ENCODE data around the gene MYO18A.

DNA sequence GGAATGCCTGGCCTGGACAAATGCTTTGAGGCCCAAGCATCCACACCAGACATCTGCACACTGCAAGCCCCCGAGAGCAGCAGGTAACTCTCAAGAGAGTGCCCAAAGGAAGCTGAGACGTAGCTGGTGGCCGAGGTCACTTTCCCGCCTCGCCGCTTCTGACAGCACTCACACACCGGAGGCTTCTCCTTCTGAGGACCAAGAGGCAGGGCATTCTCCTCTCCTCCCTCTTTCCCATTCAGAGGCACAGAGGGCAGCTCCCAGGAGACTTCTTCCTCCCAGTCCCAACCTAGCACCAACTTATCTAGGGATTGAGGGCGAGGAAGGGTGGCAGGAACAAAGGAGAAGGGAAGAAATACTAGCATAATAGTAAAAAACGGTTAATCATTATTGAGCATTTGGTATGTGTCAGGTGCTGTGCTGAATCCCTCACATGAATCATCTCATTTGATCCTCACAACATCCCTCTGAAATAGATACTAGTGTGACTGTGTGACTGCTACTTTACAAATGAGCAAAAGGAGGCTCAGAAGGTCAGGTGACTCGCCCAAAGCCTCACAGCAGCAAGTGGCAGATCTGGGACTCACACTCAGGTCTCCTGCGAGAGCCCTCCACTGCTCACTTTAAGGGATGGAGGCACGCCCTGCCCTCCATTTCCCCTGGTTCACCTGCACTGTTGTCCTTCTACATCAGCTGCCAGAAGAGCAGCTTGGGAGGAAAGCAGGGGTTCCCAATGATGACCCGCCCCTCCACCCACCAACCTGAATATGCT, 41.8 kb downstream of the MYO18A start:
- TF ChIP-seq, protein P1, sequence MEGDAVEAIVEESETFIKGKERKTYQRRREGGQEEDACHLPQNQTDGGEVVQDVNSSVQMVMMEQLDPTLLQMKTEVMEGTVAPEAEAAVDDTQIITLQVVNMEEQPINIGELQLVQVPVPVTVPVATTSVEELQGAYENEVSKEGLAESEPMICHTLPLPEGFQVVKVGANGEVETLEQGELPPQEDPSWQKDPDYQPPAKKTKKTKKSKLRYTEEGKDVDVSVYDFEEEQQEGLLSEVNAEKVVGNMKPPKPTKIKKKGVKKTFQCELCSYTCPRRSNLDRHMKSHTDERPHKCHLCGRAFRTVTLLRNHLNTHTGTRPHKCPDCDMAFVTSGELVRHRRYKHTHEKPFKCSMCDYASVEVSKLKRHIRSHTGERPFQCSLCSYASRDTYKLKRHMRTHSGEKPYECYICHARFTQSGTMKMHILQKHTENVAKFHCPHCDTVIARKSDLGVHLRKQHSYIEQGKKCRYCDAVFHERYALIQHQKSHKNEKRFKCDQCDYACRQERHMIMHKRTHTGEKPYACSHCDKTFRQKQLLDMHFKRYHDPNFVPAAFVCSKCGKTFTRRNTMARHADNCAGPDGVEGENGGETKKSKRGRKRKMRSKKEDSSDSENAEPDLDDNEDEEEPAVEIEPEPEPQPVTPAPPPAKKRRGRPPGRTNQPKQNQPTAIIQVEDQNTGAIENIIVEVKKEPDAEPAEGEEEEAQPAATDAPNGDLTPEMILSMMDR (IDR thresholded peaks at IDR 0.05) = no peak
- TF ChIP-seq ZFX (IDR thresholded peaks at IDR 0.05; ENCODE audit: borderline replicate concordance) = no peak

Measured in 22Rv1 (cell line).